Activated CD4-positive, CD25-positive, alpha-beta regulatory T cell treated with anti-CD3 and anti-CD28 coated beads, Interleukin-2, amount 50 U/mL, for 16 hours (primary cell): ENCODE results near the gene STARD10.

Source experiments
- DNase-seq: peaks from one replicate; pipeline ENCODE4 v3.0.0-alpha.2; 2020; ENCODE audit warnings: low read depth, low spot score

Gene STARD10

GRCh38 chr11:72780296-72781062 lies 13.4 kb downstream of the STARD10 start:
- no peak for DNase-seq

- no peak for DNase-seq
These were observed 14.2 kb downstream of the STARD10 start for GRCh38 chr11:72779495-72780128.

- no peak for DNase-seq
These were observed 15.0 kb downstream of the STARD10 start for GRCh38 chr11:72778535-72779494.

DNA sequence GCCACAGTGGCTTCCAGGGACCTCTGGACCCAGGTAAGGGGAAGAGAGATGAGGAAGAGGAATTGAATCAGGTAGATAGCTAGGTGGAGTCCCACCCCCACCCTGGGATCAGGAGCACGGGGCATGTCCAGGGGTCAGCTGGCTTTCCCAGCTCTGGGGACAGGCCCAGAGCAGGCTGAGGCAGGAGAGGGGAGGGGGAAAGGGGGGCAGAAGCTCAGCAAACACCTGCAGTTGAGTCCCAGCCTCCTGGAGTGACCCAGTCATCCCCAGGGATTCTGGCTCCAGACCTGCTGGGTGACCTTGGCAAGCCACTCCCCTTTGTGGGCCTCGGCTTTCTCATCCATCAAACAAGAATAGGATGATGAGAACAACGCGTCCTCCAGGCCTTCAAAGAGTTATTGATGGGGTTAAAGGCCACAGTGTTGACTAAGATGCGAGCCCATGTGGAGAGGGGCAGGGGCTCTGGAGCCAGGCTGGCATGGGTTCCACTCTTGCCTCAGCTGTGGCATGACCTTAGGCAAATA lies 16.0 kb downstream of the STARD10 start:
- no peak for DNase-seq

GRCh38 chr11:72776844-72777754 lies 16.7 kb downstream of the STARD10 start:
- no peak for DNase-seq

DNA sequence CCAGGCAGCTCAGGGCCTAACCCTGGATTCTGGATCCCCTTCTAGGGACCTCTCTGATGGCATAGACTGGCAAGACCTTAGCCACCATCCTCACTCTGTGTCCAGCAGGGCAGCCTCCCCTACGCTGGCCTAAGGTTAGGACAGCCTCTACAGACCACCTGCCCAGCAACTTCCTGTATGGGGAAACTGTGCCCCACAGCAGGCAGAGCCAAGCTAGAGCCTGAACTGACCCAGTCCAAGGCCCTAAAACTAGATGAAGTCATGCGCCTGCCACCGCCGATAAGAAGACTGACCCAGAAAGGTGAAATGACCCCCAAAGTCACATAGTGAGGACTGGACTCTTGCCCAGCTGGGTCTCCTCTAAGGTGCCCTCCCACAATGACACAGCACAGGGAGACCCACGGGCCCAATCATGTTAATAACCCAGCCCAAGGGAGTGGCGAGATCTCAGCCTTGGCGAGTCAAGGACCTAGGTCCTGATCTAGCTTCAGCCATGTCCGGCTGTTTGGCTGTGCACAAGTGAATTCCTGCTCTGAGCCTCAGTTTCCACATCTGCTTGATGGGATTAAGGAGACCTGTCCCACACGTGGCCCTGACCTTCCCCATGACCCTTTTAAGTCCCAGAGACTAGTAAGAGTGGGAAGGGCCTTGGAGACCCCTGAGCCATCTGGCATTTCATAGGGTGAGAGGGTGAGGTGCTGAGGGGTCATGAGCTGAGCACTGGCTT lies 17.6 kb downstream of the STARD10 start:
- no peak for DNase-seq

DNA sequence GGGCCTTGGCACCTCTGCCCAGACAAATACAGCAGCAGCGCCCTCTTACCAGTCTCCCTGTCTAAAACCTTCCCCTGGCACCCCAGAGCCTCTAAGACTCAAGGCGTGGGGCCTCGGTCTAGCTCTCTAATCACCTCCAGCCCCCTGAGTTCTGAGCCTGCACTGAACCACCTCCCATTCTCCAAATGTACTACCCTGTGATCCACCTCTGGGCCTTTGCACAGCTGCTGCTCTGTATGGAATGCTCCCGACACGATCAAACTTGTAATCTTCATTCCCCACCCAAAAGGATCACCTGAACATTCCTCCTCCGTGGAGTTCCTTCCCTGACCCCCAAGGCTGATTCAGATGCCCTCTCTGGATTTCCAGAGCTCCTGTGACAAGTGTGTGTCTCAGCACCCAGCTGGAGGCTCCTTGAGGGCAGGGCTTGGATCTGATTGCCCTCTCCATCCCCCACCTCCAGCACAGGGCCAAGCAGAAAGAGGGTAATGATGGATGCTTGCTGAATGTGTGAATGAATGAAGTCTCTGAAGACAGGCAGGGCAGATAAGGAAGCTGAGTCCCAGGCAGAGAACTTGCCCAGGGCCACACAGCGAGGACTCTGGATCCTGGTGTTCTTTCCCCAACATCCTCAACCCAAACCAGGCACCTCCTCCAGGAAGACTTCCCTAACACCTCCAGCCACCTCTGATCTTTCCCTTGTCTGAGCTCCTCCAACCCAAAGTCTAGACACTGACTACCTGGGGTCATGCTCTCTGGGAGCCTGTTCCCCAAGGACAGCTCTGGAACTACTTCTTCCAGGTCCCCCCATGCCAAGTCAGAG lies 18.3 kb downstream of the STARD10 start:
- DNase-seq, result no peak

- DNase-seq, result no peak
These were observed 19.3 kb downstream of the STARD10 start for GRCh38 chr11:72774499-72774898.

DNA sequence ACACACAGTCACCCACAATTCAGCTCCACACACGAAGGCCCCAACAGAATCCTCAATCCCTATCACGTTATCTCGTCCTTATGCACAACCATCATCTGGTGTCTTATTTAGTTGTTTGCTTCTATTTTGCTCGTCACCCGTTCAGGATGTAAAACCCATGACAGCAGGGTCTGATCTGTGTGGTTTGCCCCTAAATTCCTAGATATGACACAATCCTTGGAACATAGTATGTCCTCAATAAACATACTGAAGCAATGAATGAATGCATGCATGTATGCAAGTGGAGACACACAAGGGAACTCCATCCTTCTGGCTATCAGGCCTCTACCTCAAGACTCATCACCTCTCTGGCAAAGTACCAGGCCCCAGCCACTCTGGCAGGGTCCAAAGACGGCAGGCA lies 20.2 kb downstream of the STARD10 start:
- DNase-seq, result no peak

DNA sequence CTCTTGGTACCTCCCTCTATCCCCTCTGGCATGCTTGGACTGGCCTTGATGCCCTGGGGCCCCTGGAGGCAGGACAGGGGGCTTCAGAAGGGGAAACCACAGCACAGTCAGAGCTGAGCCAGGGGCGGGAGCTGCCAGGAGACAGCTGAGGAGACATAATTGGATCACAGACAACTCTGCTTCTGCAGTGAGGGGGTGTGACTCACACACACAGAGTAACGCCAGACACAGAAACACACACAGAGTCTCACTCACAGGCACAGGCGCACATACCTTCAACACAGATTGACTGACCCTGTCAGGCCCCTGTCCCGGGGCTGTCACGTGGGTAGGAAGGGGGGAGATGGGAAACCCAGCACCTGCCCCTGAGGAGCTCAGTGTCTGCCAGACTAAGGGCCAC lies 20.6 kb downstream of the STARD10 start:
- no peak for DNase-seq

GRCh38 chr11:72772059-72772458 lies 21.8 kb downstream of the STARD10 start:
- DNase-seq, result no peak

DNA sequence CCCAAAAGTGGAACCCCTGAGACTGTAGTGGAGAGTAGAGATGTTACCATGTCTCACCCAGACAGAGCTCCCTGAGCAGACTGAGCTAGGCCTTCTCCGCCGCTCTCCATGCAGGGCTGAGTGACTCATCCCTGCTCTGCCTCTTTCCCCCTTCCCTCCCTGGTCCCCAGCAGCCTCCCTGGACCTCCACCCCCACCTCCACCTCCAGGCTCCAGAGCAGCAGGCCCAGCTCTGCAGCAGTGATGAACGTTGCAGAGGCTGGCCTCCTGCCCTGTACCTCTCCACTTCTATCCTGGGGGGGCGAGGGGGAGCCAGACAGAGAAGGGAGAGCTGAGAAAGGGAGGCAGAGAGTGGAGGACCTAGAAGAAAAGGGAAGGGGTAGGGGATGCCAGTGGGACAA lies 22.3 kb downstream of the STARD10 start:
- no peak for DNase-seq

DNA sequence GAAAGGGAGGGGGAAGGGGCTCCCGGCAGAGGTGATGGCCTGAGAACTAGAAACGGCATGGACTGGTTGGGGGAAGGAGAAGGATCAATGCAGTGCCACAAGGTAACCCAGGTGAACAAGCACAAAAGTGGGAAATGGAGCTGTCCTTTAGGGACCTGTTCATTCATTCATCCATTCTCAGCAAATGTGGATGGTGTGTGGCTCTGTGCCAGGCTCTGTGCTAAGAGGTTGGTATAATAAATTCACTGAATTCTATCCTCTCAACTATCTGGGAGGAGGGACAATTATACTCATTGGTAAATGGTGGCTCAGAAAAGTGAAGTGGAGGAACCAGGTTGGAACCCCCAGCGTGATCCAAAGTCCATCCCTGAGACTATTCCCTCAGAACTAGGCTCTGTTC lies 23.0 kb downstream of the STARD10 start:
- DNase-seq, result no peak

DNA sequence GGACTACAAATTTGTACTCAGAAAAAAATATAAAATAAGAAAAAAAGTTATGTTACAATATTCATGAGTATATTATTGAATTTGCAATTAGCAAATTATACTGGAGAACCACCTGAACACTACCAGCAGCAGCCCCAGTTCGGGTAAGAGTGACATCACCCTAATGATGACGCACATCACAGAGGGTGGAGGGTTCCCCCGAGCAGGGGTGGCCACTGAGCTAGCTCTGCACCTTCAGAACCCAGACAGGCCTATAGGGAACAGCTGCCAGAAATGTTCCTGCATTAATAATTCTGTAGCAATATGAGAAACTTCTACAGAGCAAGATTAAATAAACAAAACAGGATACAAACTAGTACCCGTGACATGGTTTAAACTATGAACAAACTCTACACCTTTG lies 24.2 kb downstream of the STARD10 start:
- no peak for DNase-seq

DNA sequence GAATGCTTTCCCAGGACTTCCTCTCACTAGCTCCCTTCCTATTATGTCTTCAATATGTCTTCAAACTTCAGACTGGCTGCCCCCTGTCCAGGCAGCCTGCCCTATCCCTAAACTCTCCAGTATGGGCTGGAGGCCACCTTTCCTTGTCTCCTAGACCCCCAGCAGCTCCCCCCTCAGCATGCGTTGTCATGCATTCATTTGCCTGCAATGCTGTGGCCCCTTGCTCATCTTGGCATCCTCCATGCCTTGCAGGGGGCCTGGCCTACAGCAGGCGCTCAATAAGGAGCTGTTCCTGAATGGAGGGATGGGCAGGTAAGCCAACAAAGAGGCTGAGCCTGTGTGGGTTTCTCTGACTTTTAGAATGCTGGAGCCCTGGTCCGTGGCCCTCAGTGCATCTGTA lies 25.3 kb downstream of the STARD10 start:
- DNase-seq, result no peak

DNA sequence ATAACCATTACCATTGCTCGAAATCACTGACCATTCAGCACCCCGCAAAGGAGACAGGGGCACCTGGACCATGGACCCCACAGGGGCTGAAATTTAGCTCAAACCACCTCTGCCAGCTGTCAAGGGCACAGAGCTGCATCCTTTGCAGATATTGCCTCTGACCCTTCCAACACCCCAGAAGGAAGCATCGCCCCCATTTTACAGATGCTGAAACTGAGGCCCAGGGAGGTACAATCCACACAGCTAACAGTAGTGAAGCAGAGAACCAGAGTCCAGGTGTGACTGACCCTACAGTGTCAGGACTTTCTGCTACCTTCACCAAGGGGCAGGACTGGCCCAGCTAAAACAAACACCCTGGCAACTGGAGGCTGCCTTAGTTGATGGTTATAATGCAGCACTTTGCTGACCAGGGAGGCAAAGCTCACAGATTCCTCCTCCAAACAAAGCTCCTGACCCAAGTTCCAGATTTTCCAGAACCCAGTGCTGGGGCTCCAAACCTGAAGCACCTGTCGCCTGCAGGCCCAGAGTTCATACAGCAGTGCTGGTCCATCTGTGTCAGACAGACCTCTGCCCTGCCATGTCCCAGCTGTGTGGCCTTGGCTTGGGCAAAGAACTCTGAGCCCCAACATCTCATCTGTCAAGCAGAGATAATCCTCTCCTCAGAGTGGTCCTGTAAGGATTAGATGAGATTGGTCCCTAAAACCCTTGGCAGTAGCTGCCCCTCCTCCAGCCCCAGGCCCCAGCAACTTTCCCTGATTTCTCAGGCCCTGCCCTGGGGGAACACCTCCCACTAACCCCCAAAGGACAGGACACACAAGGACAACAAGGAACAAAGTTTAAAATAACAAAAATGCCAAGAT lies 26.4 kb downstream of the STARD10 start:
- DNase-seq, result no peak

- no peak for DNase-seq
These were observed 27.5 kb downstream of the STARD10 start for GRCh38 chr11:72766152-72766902.

GRCh38 chr11:72764503-72764902 lies 29.3 kb downstream of the STARD10 start:
- DNase-seq, result no peak
